ENCODE results near the gene NCEH1. TPM values are rescaled to one million over a fixed set of nuclear protein-coding genes. Genes with fewer than 3 reads are reported as not detected.

Gene NCEH1
- total and polyA plus RNA-seq, 2 experiments from 2014 or later: 1.8 to 4.9 TPM

DNA sequence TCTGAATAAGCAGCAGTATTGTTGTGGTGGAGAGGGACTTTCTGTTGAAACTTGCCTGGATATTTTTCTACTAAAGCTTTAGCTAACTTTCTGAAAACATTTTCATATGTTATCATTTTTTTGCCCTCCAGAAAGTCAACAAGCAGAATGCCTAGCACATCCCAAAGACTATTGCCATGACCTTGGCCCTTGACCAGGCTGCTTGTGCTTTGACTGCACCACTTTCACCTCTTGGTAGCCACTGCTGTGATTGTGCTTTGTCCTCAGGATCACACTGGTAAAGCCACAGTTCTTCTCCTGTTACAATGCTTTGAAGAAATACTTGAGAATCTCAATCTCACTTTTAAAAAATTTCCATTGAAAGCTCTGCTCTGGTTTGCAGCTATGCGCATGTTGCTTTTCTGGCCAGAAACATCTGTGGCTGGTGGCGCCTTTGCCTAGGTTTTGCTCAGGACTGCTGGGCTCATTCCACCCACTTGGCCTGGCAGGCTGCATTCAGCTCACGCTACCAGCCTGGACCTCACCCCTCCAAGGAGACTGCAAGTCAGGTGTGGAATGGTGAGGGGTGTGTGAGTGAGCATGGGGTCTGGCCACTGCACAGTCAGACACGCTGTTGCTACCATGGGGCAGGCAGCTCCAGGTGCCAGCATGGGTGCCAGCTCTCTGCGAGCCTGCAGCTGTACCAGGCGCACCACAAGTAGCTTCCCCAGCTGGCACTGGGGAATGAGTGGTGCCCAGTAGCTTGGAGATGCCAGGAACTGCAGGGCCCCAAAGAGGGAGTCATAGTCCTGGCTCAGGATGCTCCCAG is 97.8 kb downstream of the NCEH1 start:
- peaks cover 31% of the 10 kb centered on the region for H3K9me3 Mint-ChIP-seq
- H3K27me3 ChIP-seq (ENCODE audit: insufficient read depth): no peaks in the 10 kb centered on the region
- no peak for ATAC-seq

More for the DNA sequence above, 97.8 kb downstream of the NCEH1 start:
- Histone ChIP-seq H3K27ac (ENCODE audit: low read depth) (no peak overlapping the region), H3K9me2 (ENCODE audit: insufficient read depth) (no peaks in the 10 kb centered on the region), H4K20me1 (replicated peaks; ENCODE audit: insufficient read depth) (no peaks in the 10 kb centered on the region), H3K79me2 (replicated peaks; ENCODE audit: insufficient read depth) (no peaks in the 10 kb centered on the region), H2AFZ (no peak overlapping the region), H3K4me3 (no peak overlapping the region), H3K4me2 (no peak overlapping the region), H3K4me1 (ENCODE audit: insufficient read depth) (0 out of 2 replicates have a peak, but pooled peaks cover 2% of the 10 kb centered on the region), H3F3A (replicated peaks; ENCODE audit: low read depth) (no peaks in the 10 kb centered on the region), H3K36me3 (ENCODE audit: insufficient read depth) (no peaks in the 10 kb centered on the region)
- DNase-seq (ENCODE audit: low spot score): no peak
- Mint-ChIP-seq H3K27ac (no peak overlapping the region), H3K4me1 (peaks cover 7% of the 10 kb centered on the region), H3K4me3 (no peak overlapping the region), H3K36me3 (ENCODE audit: low read depth) (peaks cover 22% of the 10 kb centered on the region), H3K27me3 (ENCODE audit: insufficient read depth, low read depth, poor library complexity) (no peaks in the 10 kb centered on the region)
- TF ChIP-seq, protein P1, sequence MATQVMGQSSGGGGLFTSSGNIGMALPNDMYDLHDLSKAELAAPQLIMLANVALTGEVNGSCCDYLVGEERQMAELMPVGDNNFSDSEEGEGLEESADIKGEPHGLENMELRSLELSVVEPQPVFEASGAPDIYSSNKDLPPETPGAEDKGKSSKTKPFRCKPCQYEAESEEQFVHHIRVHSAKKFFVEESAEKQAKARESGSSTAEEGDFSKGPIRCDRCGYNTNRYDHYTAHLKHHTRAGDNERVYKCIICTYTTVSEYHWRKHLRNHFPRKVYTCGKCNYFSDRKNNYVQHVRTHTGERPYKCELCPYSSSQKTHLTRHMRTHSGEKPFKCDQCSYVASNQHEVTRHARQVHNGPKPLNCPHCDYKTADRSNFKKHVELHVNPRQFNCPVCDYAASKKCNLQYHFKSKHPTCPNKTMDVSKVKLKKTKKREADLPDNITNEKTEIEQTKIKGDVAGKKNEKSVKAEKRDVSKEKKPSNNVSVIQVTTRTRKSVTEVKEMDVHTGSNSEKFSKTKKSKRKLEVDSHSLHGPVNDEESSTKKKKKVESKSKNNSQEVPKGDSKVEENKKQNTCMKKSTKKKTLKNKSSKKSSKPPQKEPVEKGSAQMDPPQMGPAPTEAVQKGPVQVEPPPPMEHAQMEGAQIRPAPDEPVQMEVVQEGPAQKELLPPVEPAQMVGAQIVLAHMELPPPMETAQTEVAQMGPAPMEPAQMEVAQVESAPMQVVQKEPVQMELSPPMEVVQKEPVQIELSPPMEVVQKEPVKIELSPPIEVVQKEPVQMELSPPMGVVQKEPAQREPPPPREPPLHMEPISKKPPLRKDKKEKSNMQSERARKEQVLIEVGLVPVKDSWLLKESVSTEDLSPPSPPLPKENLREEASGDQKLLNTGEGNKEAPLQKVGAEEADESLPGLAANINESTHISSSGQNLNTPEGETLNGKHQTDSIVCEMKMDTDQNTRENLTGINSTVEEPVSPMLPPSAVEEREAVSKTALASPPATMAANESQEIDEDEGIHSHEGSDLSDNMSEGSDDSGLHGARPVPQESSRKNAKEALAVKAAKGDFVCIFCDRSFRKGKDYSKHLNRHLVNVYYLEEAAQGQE (IDR thresholded peaks at IDR 0.05; ENCODE audit: unreplicated experiment): no peak
- TF ChIP-seq, protein P2, sequence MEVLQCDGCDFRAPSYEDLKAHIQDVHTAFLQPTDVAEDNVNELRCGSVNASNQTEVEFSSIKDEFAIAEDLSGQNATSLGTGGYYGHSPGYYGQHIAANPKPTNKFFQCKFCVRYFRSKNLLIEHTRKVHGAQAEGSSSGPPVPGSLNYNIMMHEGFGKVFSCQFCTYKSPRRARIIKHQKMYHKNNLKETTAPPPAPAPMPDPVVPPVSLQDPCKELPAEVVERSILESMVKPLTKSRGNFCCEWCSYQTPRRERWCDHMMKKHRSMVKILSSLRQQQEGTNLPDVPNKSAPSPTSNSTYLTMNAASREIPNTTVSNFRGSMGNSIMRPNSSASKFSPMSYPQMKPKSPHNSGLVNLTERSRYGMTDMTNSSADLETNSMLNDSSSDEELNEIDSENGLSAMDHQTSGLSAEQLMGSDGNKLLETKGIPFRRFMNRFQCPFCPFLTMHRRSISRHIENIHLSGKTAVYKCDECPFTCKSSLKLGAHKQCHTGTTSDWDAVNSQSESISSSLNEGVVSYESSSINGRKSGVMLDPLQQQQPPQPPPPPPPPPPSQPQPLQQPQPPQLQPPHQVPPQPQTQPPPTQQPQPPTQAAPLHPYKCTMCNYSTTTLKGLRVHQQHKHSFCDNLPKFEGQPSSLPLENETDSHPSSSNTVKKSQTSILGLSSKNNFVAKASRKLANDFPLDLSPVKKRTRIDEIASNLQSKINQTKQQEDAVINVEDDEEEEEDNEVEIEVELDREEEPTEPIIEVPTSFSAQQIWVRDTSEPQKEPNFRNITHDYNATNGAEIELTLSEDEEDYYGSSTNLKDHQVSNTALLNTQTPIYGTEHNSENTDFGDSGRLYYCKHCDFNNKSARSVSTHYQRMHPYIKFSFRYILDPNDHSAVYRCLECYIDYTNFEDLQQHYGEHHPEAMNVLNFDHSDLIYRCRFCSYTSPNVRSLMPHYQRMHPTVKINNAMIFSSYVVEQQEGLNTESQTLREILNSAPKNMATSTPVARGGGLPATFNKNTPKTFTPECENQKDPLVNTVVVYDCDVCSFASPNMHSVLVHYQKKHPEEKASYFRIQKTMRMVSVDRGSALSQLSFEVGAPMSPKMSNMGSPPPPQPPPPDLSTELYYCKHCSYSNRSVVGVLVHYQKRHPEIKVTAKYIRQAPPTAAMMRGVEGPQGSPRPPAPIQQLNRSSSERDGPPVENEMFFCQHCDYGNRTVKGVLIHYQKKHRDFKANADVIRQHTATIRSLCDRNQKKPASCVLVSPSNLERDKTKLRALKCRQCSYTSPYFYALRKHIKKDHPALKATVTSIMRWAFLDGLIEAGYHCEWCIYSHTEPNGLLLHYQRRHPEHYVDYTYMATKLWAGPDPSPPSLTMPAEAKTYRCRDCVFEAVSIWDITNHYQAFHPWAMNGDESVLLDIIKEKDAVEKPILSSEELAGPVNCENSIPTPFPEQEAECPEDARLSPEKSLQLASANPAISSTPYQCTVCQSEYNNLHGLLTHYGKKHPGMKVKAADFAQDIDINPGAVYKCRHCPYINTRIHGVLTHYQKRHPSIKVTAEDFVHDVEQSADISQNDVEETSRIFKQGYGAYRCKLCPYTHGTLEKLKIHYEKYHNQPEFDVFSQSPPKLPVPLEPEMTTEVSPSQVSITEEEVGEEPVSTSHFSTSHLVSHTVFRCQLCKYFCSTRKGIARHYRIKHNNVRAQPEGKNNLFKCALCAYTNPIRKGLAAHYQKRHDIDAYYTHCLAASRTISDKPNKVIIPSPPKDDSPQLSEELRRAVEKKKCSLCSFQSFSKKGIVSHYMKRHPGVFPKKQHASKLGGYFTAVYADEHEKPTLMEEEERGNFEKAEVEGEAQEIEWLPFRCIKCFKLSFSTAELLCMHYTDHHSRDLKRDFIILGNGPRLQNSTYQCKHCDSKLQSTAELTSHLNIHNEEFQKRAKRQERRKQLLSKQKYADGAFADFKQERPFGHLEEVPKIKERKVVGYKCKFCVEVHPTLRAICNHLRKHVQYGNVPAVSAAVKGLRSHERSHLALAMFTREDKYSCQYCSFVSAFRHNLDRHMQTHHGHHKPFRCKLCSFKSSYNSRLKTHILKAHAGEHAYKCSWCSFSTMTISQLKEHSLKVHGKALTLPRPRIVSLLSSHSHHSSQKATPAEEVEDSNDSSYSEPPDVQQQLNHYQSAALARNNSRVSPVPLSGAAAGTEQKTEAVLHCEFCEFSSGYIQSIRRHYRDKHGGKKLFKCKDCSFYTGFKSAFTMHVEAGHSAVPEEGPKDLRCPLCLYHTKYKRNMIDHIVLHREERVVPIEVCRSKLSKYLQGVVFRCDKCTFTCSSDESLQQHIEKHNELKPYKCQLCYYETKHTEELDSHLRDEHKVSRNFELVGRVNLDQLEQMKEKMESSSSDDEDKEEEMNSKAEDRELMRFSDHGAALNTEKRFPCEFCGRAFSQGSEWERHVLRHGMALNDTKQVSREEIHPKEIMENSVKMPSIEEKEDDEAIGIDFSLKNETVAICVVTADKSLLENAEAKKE (CRISPR knock-in tag; IDR thresholded peaks at IDR 0.05): no peak
